GM18870 (cell line): ENCODE measurements around the gene CFAP299.

ENCODE experiments used
- ATAC-seq: cut with Tn5 transposase; IDR thresholded peaks from one replicate; pipeline ENCODE4 v1.9.1; 2021; ENCODE audit warnings: moderate library complexity; ENCODE audit not compliant: unreplicated experiment

CFAP299 gene

DNA sequence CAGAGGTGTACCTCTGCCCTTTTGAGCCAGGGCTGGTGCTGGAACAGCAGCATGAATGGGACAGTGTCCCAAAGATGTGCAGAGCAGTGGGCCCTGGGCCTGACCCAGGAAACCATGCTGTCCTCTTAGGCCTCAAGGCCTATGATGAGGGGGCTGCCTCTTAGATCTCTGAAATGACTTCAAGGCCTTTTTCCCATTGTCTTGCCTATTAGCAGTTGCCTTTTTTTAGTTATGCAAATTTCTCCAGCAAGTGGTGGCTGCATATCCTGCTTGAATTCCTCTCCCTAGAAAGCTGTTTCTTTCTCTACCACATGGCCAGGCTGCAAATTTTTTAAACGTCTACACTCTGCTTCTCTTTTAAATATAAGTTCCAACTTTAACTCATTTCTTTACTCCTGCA is 160.3 kb downstream of the CFAP299 start:
- ATAC-seq, result no peak

GRCh38 chr4:80498725-80499124 is 163.2 kb downstream of the CFAP299 start:
- no peak for ATAC-seq

GRCh38 chr4:80500613-80501012 is 165.1 kb downstream of the CFAP299 start:
- no peak for ATAC-seq

DNA sequence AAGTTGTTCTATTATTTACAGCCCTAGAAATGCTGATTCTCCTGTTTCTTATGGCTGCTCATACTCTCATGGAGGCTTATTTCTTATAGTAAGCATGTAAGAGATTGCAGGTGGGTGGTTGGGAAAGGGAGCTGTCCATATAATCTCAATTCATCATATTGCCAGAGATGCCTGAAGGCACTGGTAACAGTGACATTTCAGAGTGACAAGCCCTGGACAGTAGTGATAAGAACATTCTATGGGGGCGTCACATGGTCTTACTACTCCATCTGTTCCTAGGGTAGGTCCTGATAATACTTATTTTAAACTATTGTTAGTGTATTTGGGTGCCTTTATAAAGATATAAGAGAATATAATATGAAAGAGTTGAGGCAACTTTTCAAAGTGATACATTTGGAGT is 171.5 kb downstream of the CFAP299 start:
- no peak for ATAC-seq

- ATAC-seq, result peak; percentile 93
Measured at GRCh38 chr4:80507507-80507906, 172.0 kb downstream of the CFAP299 start.

- no peak for ATAC-seq
Measured at GRCh38 chr4:80515496-80515895, 180.0 kb downstream of the CFAP299 start.

GRCh38 chr4:80521438-80521837 is 185.9 kb downstream of the CFAP299 start:
- ATAC-seq, result peak; percentile 52

DNA sequence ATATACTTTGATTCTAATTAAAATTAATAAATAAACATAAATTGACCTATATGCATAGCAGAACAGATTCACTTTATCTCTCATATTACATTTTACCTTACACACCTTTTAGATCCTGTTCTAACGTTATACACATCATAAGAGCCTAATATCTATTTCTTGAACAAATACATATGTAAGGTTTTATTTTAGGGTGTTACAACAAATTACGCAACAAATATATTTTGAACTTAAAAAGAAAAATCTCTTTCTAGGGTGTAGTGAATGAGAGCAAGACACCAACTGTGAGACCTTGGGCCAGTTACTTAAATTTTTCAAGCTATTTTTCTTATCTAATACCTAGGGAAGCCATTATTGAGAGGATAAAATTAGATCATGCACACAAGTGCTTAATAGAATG is 191.2 kb downstream of the CFAP299 start:
- no peak for ATAC-seq

- no peak for ATAC-seq
Measured at GRCh38 chr4:80529026-80529425, 193.5 kb downstream of the CFAP299 start.

GRCh38 chr4:80532674-80533333 is 197.3 kb downstream of the CFAP299 start:
- no peak for ATAC-seq

- ATAC-seq, result no peak
Measured at GRCh38 chr4:80535551-80535950, 200.0 kb downstream of the CFAP299 start.

- ATAC-seq, result no peak
Measured at GRCh38 chr4:80538276-80538926, 202.9 kb downstream of the CFAP299 start.

DNA sequence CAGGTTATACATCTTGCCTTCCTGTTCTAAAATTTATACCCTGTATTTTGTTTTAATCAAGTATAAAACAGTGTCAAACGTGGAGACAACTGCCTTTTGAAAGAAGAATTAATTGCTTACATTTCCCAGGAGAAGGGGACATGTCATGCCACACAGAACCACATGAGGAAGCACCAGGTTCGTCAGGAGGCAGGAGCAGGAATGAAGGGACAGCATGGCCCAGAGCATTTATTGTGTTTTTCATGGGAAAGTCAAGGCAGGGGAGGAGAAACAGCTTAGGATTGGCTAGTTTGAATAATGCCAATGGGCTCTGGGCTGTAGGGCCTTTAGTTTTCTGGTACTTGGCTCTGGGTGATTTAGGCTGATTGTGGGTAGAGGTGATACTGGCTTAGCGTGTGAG is 203.7 kb downstream of the CFAP299 start:
- no peak for ATAC-seq

DNA sequence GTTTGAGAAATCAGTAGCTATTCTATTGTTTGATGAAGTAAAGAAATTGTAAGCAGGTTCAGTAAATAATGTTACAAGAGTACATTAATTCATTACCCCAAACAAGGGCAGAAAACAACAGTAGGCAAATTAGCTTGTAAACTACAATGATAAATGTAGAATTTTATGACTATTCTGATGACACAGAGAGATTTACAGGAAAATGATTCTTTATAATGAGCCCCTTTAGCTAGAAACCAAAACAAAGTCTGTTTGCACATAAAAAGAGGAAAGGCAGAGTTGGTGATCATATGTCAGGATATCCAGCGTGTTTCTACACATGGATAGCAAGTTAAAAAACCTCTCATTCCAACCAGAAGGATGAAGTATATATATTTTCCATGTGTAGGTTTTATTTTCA is 204.8 kb downstream of the CFAP299 start:
- ATAC-seq, result peak; percentile 10

GRCh38 chr4:80540785-80541469 is 205.4 kb downstream of the CFAP299 start:
- ATAC-seq, result peak; percentile 94

DNA sequence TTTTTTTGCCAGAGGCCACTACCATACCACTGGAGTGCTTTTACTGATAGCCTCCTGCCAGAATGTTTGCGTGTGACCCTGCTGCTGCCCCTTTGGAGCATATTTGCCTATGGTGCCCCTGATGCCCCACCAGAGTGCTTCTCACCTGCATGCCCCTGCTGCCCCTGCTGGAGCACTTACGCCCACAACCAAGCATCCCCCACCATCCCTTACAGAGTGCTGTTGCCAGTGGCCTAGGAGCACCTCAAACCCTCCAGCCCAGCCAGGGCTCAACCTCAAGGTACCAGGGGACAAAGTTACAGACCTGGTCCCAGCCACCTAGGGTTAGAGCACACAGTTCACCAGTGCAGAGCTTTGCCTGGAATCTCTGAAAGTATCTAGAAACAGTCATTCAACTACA is 207.2 kb downstream of the CFAP299 start:
- no peak for ATAC-seq

DNA sequence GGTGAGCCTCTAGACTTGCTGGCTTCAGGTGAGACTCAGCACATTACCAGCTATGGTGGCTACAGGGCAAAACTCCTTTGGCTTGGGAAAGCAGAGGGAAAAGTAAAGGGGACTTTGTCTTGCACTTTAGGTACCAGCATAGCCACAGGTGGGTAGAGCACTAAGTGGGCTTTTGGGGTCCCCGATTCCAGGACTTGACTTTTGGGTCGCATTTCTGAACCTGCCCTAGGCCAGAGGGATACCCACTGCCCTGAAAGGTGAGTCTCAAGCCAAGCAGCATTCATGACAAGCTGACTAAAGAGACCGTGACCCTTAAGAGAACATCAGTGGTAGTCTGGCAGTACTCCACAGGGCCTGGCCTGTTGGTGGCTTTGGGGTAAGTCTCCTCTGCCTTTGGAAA is 224.8 kb downstream of the CFAP299 start:
- ATAC-seq, result no peak

DNA sequence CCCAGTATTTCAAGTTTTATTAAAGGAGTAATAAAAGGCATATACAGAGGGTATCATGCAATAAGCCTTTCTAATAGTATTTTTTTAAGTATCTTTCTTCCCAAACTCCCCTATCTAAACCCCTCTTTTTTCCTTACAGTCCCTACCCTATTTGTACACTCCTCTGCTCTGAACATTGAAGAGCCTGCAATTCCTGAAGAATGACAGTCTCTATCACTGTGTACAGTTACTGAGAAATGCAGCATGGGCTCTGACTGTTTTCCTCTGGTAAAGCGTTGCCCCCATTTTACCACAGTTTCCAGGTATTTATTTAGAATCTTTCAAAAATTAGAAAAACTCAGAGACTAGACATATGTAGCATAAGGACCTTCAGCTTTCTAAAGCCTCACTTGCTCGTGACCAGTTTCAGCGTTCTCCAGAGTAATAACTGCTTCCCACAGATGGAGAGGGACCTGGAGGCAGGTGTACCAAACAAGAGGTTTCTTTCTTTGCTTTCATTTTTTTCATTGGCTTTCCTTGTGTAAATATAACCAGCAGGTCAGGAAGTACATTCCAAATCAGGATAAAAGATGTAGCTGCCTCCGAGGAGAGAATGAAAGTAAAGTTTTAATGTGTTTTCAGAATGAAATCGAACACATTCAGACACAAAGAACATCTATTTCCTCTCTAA is 230.8 kb downstream of the CFAP299 start:
- no peak for ATAC-seq

GRCh38 chr4:80568891-80569290 is 233.4 kb downstream of the CFAP299 start:
- no peak for ATAC-seq

DNA sequence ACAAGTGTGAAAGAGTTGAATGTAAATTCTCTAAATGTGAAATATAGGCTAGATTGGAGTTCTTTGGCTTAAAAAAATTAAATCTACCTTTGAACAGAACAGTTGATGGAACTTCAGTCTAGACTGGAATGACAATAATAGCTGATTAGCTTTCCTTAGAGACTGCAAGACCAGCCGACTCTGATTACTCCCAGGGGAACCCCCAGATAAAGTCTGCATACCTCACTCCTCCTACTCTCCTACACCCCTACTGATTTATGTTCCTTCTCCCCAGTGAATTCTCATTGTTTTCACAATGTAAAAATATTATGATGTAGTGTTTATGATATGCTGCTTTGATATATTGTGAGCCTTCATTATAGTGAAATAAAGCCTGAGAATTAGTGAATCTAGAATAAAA is 241.3 kb downstream of the CFAP299 start:
- ATAC-seq, result no peak

DNA sequence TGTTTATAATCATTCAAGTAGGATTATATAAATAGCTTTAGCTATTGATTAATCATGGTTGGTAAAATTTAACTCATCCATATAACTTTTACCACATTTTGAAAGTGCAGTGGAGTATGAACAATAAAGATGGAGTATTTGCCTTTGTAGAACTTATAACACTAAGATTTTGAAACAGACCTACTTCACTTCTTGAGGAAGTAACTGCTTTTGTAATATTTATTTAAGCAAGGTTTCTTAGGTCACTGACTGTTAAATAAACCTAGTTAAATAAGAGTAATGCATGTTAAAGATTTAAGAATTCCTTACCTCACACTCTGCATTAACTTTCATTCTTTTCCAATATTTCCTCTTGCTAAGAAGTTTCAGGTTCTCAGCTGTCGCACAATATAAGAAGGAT is 242.5 kb downstream of the CFAP299 start:
- no peak for ATAC-seq

DNA sequence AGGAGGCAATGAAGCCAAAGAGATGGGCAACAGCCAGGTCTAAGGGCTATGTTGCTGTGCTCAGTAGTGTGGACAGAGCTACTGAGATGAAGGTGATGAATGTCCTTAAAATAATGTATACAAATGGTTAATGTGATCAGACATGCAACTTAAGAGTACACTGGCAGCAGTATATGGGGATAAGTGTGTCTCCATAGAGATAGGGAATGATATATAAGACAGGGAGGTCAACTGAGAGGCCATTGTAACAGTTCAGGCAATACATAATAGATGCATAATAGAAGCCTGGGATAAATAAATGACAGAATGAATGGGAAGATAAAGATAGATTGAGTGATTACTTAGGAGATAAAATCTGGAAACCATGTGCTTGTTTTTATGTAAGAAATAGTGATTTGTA is 250.0 kb downstream of the CFAP299 start:
- ATAC-seq, result no peak
